Activated CD8-positive, alpha-beta memory T cell treated with anti-CD3 and anti-CD28 coated beads, Interleukin-2, amount 50 U/mL, for 48 hours (primary cell): ENCODE results near the gene PHYKPL.

ENCODE experiments used
- DNase-seq: peaks from one replicate; pipeline ENCODE4 v3.0.0-alpha.2; 2020

The PHYKPL gene

GRCh38 chr5:178205749-178206047 lies 26.9 kb downstream of the PHYKPL start:
- DNase-seq: no peak

- peak; percentile 90 for DNase-seq
Observed at GRCh38 chr5:178204935-178205748, 27.5 kb downstream of the PHYKPL start.

GRCh38 chr5:178204182-178204934 lies 28.2 kb downstream of the PHYKPL start, which contains the start of gene HNRNPAB:
HNRNPAB (plus strand) TSS chr5:178204533; CDS start chr5:178204838, 305 bp downstream.
- peak; percentile 99 for DNase-seq

GRCh38 chr5:178203670-178204181 lies 28.9 kb downstream of the PHYKPL start:
- DNase-seq: no peak

- DNase-seq: peak; percentile 38
Observed at GRCh38 chr5:178202541-178202940, 30.1 kb downstream of the PHYKPL start.

GRCh38 chr5:178201927-178202235 lies 30.7 kb downstream of the PHYKPL start:
- DNase-seq: peak; percentile 17

- DNase-seq: peak; percentile 36
Observed at GRCh38 chr5:178201221-178201926, 31.2 kb downstream of the PHYKPL start.

GRCh38 chr5:178199581-178200434 lies 32.8 kb downstream of the PHYKPL start:
- no peak for DNase-seq

- DNase-seq: peak; percentile 32
Observed at GRCh38 chr5:178198706-178199105, 33.9 kb downstream of the PHYKPL start.

- DNase-seq: peak; percentile 25
Observed at GRCh38 chr5:178198151-178198550, 34.5 kb downstream of the PHYKPL start.

GRCh38 chr5:178196986-178197385 lies 35.6 kb downstream of the PHYKPL start:
- DNase-seq: no peak

- DNase-seq: peak; percentile 22
Observed at GRCh38 chr5:178196281-178196812, 36.3 kb downstream of the PHYKPL start.

- DNase-seq: no peak
Observed at GRCh38 chr5:178194026-178194425, 38.6 kb downstream of the PHYKPL start.

- DNase-seq: no peak
Observed at GRCh38 chr5:178193251-178193809, 39.3 kb downstream of the PHYKPL start.

- DNase-seq: no peak
Observed at GRCh38 chr5:178192787-178193186, 39.8 kb downstream of the PHYKPL start.

- no peak for DNase-seq
Observed at GRCh38 chr5:178192244-178192643, 40.4 kb downstream of the PHYKPL start.

- DNase-seq: no peak
Observed at GRCh38 chr5:178191661-178192060, 40.9 kb downstream of the PHYKPL start.

GRCh38 chr5:178189433-178189832 lies 43.2 kb downstream of the PHYKPL start:
- no peak for DNase-seq

GRCh38 chr5:178187014-178187413 lies 45.6 kb downstream of the PHYKPL start, which contains the start of gene GMCL2:
GMCL2 (minus strand) TSS chr5:178187371; CDS start chr5:178187299, 72 bp downstream.
- DNase-seq: no peak

GRCh38 chr5:178186427-178186826 lies 46.2 kb downstream of the PHYKPL start:
- no peak for DNase-seq

GRCh38 chr5:178182158-178182876 lies 50.3 kb downstream of the PHYKPL start:
- no peak for DNase-seq
